Measurements from ENCODE around the gene MEG3.

DNA sequence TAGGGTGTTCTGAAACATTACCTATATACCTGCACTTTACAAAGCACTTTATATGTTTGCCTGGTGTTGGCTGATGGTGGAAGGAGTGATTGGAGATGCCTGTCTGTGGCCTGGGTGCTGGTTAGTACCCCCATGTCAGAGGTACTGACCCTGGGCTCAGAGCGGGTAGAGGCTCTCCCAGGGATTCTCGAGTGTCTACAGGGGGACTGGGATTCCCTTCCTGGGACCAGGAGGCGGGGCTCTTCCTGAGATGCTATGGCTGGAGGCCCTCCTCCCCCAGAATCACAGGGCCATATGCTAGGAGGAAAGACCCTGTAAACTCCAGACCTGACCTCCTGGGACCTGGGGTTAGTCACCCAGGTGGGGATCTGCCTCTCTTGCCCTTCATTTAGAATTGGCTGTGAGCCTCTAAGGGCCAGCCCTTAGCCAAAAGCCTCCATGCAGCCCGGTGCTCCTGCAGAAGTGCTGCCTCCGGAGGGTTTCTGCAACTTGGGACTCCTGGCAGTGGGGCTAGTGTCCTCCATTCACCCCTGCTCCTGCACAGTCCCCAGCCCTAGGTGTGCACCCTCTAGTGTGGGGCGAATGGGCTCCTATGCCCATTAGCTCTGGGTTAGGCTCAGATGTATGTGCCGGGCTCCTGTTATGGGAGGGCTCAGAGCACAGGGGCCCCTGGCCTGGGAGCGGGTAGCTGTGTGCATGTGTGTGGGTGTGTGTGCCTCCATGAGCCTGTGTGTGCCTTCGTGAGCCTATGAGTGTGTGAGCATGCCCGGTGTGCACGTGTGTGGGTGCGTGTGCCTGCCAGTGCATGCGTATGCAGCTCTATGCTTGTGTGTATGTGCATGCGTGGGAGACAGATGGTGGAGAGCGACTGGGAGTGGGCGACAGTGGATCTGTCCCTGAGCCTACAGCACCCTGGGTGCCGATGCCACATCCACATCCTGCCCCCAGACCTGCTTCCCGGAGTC, 41.0 kb downstream of the MEG3 start:
- TF ChIP-seq, protein P1, sequence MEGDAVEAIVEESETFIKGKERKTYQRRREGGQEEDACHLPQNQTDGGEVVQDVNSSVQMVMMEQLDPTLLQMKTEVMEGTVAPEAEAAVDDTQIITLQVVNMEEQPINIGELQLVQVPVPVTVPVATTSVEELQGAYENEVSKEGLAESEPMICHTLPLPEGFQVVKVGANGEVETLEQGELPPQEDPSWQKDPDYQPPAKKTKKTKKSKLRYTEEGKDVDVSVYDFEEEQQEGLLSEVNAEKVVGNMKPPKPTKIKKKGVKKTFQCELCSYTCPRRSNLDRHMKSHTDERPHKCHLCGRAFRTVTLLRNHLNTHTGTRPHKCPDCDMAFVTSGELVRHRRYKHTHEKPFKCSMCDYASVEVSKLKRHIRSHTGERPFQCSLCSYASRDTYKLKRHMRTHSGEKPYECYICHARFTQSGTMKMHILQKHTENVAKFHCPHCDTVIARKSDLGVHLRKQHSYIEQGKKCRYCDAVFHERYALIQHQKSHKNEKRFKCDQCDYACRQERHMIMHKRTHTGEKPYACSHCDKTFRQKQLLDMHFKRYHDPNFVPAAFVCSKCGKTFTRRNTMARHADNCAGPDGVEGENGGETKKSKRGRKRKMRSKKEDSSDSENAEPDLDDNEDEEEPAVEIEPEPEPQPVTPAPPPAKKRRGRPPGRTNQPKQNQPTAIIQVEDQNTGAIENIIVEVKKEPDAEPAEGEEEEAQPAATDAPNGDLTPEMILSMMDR (IDR thresholded peaks at IDR 0.05), result no peak
- TF ChIP-seq POLR2A (IDR thresholded peaks at IDR 0.05), result no peak

All from adrenal gland (tissue), 5 donors.